Measurements from ENCODE around the gene ERBB4.

DNA sequence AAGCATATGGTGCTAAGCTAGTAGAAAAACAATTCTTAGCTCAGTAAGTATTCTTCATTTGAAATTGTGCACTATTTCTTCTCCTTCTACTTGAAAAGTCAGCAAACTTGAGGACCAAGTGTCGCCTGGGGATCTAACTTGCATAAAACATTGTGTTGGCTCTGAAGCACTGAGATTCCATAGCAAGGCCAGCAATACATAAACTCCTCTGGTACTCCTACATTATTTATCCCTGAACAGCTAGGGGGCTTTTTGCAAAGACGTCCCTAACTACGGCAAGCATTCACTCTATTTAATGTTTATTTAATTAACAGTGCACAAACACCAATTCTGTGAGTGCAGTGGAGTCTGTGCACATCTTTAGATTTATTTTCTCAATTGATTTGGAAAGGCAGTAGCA, 392.2 kb downstream of the ERBB4 start:
- TF ChIP-seq, protein P1, sequence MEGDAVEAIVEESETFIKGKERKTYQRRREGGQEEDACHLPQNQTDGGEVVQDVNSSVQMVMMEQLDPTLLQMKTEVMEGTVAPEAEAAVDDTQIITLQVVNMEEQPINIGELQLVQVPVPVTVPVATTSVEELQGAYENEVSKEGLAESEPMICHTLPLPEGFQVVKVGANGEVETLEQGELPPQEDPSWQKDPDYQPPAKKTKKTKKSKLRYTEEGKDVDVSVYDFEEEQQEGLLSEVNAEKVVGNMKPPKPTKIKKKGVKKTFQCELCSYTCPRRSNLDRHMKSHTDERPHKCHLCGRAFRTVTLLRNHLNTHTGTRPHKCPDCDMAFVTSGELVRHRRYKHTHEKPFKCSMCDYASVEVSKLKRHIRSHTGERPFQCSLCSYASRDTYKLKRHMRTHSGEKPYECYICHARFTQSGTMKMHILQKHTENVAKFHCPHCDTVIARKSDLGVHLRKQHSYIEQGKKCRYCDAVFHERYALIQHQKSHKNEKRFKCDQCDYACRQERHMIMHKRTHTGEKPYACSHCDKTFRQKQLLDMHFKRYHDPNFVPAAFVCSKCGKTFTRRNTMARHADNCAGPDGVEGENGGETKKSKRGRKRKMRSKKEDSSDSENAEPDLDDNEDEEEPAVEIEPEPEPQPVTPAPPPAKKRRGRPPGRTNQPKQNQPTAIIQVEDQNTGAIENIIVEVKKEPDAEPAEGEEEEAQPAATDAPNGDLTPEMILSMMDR (IDR thresholded peaks at IDR 0.05): no peak
- TF ChIP-seq POLR2AphosphoS5 (IDR thresholded peaks at IDR 0.05): no peak
